ENCODE data around the gene B9D1. TPM values are rescaled to one million over a fixed set of nuclear protein-coding genes. Genes with fewer than 3 reads are reported as not detected.

The B9D1 gene
- total and polyA plus RNA-seq, 2 of the 13 experiments (the other 11 are each of a cell fraction or from before 2014, with no cell fraction given), result 27.7 to 31.1 TPM

DNA sequence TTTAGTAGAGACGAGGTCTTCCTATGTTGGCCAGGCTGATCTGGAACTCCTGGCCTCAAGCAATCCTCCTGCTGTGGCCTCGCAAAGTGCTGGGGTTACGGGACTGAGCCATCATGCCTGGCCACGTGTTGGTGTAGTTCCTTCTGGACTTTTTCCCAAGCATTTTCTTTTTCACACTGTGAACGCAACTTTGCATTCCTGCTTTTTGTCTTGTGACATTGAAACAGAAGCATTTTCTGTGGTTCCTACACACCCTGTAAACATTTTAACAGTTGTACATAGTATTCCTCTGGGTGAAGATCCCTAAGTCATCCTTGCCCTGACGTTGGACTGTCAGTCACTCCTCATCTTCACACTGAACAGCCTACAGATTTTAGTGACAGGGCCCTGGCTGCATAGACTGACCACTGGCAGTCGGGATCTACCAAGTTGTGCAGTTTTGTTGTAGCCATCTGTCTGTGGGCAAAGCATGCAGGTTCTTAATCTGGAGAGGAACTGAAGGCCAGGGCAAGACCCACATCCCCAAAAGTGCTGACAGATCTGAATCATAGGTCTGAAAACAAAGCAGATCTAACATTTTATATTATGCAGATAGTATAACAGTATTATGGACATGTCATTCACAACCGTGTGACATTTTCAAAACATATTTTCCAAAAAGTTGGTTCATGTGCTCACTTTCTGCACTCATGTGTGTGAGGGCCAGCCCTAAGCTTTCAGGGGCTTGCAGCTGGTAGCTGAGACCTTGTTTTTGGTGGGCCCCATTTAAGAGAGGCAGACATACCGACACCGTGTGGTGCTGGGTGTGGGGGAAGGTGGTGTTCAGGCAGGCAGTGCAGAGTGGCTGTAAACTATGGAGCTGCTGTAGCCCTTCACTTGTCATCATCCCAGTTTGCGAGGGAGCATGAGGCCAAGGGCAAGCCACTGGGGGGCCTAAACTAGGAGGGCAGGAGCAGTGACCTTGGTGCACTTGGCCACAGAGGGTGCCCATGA lies 65.4 kb downstream of the B9D1 start:
- in situ Hi-C loops (cut with HindIII; ENCODE audit: extremely low pct_ligation_motif_present, low pct_unique_long_range_greater_than_20kb), result no loop called here
- H3K27ac ChIP-seq (ENCODE audit: extremely low read length, insufficient read depth, low read length), result no peak overlapping the region
- FAIRE-seq (no peak), ATAC-seq (no peak), DNase-seq (ENCODE audit: low spot score) (no peak)
- H3K4me3 ChIP-seq (replicated peaks in 1 of 3; ENCODE audit: insufficient read depth in 1 of 3, low read depth in 2 of 3, low read length in 3 of 3), result no peak overlapping the region
- H3K27me3 ChIP-seq (ENCODE audit: control insufficient read depth in 1 of 2, insufficient read depth in 2 of 2, low read length in 2 of 2), result no peaks in the 10 kb centered on the region
- CTCF ChIA-PET (ENCODE audit: low intra/inter-chr PET ratio, low total read pairs), result no interaction called here
- 95% methylated on average over 11 of the region's 11 CpGs for WGBS (ENCODE audit: low lambda C conversion rate)
- no TSS peak for BruUV-seq (replicated peaks)
- H3K9me3 ChIP-seq (ENCODE audit: low read length), result no peaks in the 10 kb centered on the region
- intact Hi-C loops (cut with micrococcal nuclease; ENCODE audit: unreplicated experiment), result no loop called here
- H3K79me2 ChIP-seq (ENCODE audit: insufficient read depth, low read length), result no peaks in the 10 kb centered on the region
- TF ChIP-seq ZFP1 (CRISPR knock-in tag; IDR thresholded peaks at IDR 0.05) (no peak), ZNF547 (CRISPR knock-in tag; IDR thresholded peaks at IDR 0.05) (no peak), FOXM1 (CRISPR knock-in tag; IDR thresholded peaks at IDR 0.05) (no peak), MAFK (conservative IDR thresholded peaks at IDR 0.05 in 1 of 2, IDR thresholded peaks at IDR 0.05 in 1 of 2; ENCODE audit: low read length in 2 of 2) (peak in 1 of 2 experiments; percentile 44; a peak in 2 of 4 replicates), PTBP1 (IDR thresholded peaks at IDR 0.05; ENCODE audit: low read depth, low read length, poor library complexity, severe bottlenecking) (no peak), MAFF (IDR thresholded peaks at IDR 0.05; ENCODE audit: low read depth, low read length) (peak; percentile 18; the same call in 1 of the 2 replicates), ZNF550 (CRISPR knock-in tag; IDR thresholded peaks at IDR 0.05; ENCODE audit: borderline replicate concordance) (no peak)
- TF ChIP-seq, protein P1, sequence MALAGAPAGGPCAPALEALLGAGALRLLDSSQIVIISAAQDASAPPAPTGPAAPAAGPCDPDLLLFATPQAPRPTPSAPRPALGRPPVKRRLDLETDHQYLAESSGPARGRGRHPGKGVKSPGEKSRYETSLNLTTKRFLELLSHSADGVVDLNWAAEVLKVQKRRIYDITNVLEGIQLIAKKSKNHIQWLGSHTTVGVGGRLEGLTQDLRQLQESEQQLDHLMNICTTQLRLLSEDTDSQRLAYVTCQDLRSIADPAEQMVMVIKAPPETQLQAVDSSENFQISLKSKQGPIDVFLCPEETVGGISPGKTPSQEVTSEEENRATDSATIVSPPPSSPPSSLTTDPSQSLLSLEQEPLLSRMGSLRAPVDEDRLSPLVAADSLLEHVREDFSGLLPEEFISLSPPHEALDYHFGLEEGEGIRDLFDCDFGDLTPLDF (CRISPR knock-in tag; IDR thresholded peaks at IDR 0.05), result no peak
- TF ChIP-seq, protein P2, sequence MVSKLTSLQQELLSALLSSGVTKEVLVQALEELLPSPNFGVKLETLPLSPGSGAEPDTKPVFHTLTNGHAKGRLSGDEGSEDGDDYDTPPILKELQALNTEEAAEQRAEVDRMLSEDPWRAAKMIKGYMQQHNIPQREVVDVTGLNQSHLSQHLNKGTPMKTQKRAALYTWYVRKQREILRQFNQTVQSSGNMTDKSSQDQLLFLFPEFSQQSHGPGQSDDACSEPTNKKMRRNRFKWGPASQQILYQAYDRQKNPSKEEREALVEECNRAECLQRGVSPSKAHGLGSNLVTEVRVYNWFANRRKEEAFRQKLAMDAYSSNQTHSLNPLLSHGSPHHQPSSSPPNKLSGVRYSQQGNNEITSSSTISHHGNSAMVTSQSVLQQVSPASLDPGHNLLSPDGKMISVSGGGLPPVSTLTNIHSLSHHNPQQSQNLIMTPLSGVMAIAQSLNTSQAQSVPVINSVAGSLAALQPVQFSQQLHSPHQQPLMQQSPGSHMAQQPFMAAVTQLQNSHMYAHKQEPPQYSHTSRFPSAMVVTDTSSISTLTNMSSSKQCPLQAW (CRISPR knock-in tag; IDR thresholded peaks at IDR 0.05), result no peak
- H3K36me3 ChIP-seq (replicated peaks in 1 of 2; ENCODE audit: control insufficient read depth in 1 of 2, insufficient read depth in 2 of 2, low read length in 2 of 2), result no peaks in the 10 kb centered on the region; a peak in 1 of 5 replicates
- no peak overlapping the region for H2AFZ ChIP-seq (ENCODE audit: low read length)
- H3K9ac ChIP-seq (ENCODE audit: insufficient read depth, low read depth, low read length), result no peak overlapping the region
- 0 out of 2 replicates have a peak, but pooled peaks cover 2% of the 10 kb centered on the region for H4K20me1 ChIP-seq (ENCODE audit: insufficient read depth, low read length)
- H3K4me1 ChIP-seq (ENCODE audit: insufficient read depth, low read length), result no peaks in the 10 kb centered on the region
- POLR2A ChIA-PET, result no interaction called here
- H3K4me2 ChIP-seq (ENCODE audit: low read depth, low read length), result no peak overlapping the region
